NT2/D1 (cell line): Measurements from ENCODE around the gene CSF2RB.

ENCODE experiments used
- DNase-seq: peaks from one replicate; pipeline ENCODE4 v3.0.0-alpha.2; 2011; ENCODE audit warnings: low read depth, low spot score
- H3K27me3 ChIP-seq: 2 replicates; pipeline ENCODE4 v1.6.0; 2011; ENCODE audit warnings: mild to moderate bottlenecking; ENCODE audit not compliant: insufficient read length, insufficient read depth
- H3K36me3 ChIP-seq: 2 replicates; pipeline ENCODE4 v1.6.1; 2011; ENCODE audit warnings: mild to moderate bottlenecking, low read length, mixed read lengths; ENCODE audit not compliant: insufficient read depth, insufficient read length
- H3K4me1 ChIP-seq: 2 replicates; pipeline ENCODE4 v1.5.1; 2011; ENCODE audit not compliant: insufficient read depth, insufficient read length
- H3K4me3 ChIP-seq: 2 replicates; pipeline ENCODE4 v1.5.1; 2011; ENCODE audit warnings: low read depth; ENCODE audit not compliant: insufficient read length
- H3K9ac ChIP-seq: 2 replicates; pipeline ENCODE4 v1.6.0; 2011; ENCODE audit warnings: low read depth; ENCODE audit not compliant: insufficient read length
- H3K9me3 ChIP-seq: 2 replicates; pipeline ENCODE4 v1.5.1; 2011; ENCODE audit warnings: mild to moderate bottlenecking, low read length; ENCODE audit not compliant: insufficient read depth
- SUZ12 ChIP-seq: IDR thresholded peaks from 2 replicates; pipeline ENCODE4 v1.6.1; 2011; ENCODE audit not compliant: insufficient read length, insufficient read depth; ENCODE audit errors: extremely low read depth
- YY1 ChIP-seq: IDR thresholded peaks from 2 replicates; pipeline ENCODE4 v1.6.1; 2011; ENCODE audit not compliant: insufficient read length, insufficient read depth
- ZNF274 ChIP-seq: IDR thresholded peaks from 2 replicates; pipeline ENCODE4 v1.6.1; 2011; ENCODE audit warnings: mild to moderate bottlenecking, low read depth, low read length

The CSF2RB gene

GRCh38 chr22:36912694-36913426 lies 568 bp upstream of the CSF2RB start:
- Histone ChIP-seq H3K9me3 (no peaks in the 10 kb centered on the region), H3K4me1 (peaks cover 5% of the 10 kb centered on the region), H3K36me3 (no peaks in the 10 kb centered on the region), H3K4me3 (no peak overlapping the region), H3K9ac (no peak overlapping the region), H3K27me3 (no peaks in the 10 kb centered on the region)
- TF ChIP-seq YY1 (no peak), ZNF274 (no peak), SUZ12 (no peak)
- DNase-seq, result no peak

- Histone ChIP-seq H3K27me3 (no peaks in the 10 kb centered on the region), H3K4me3 (no peak overlapping the region), H3K9ac (no peak overlapping the region), H3K9me3 (no peaks in the 10 kb centered on the region), H3K4me1 (peaks cover 5% of the 10 kb centered on the region), H3K36me3 (no peaks in the 10 kb centered on the region)
- DNase-seq, result no peak
- no peak for TF ChIP-seq SUZ12
- TF ChIP-seq ZNF274, result no peak
- TF ChIP-seq YY1, result no peak
These were observed 943 bp downstream of the CSF2RB start for GRCh38 chr22:36914390-36914752.

GRCh38 chr22:36916034-36916433 lies 2.6 kb downstream of the CSF2RB start:
- H3K27me3 ChIP-seq, result no peaks in the 10 kb centered on the region
- TF ChIP-seq ZNF274, result no peak
- no peak for TF ChIP-seq SUZ12
- no peak for TF ChIP-seq YY1
- no peak overlapping the region for H3K9ac ChIP-seq
- no peaks in the 10 kb centered on the region for H3K9me3 ChIP-seq
- no peak for DNase-seq
- H3K4me1 ChIP-seq, result peaks cover 5% of the 10 kb centered on the region
- no peaks in the 10 kb centered on the region for H3K36me3 ChIP-seq
- no peak overlapping the region for H3K4me3 ChIP-seq

- no peak overlapping the region for H3K9ac ChIP-seq
- H3K27me3 ChIP-seq, result no peaks in the 10 kb centered on the region
- DNase-seq, result no peak
- no peak overlapping the region for H3K4me3 ChIP-seq
- no peak for TF ChIP-seq ZNF274
- TF ChIP-seq YY1, result no peak
- TF ChIP-seq SUZ12, result no peak
- no peaks in the 10 kb centered on the region for H3K36me3 ChIP-seq
- H3K9me3 ChIP-seq, result no peaks in the 10 kb centered on the region
- peaks cover 10% of the 10 kb centered on the region for H3K4me1 ChIP-seq
These were observed 5.3 kb downstream of the CSF2RB start for GRCh38 chr22:36918586-36919284.

- DNase-seq, result no peak
- peaks cover 10% of the 10 kb centered on the region for H3K4me1 ChIP-seq
- H3K4me3 ChIP-seq, result no peak overlapping the region
- H3K36me3 ChIP-seq, result no peaks in the 10 kb centered on the region
- TF ChIP-seq SUZ12 (no peak), YY1 (no peak), ZNF274 (no peak)
- no peaks in the 10 kb centered on the region for H3K9me3 ChIP-seq
- H3K27me3 ChIP-seq, result no peaks in the 10 kb centered on the region
- H3K9ac ChIP-seq, result no peak overlapping the region
These were observed 8.1 kb downstream of the CSF2RB start for GRCh38 chr22:36921309-36922104.

- TF ChIP-seq ZNF274, result no peak
- no peak for TF ChIP-seq YY1
- TF ChIP-seq SUZ12, result no peak
- no peaks in the 10 kb centered on the region for H3K36me3 ChIP-seq
These were observed 8.7 kb downstream of the CSF2RB start for GRCh38 chr22:36922105-36922608.

More at GRCh38 chr22:36922105-36922608, 8.7 kb downstream of the CSF2RB start:
- Histone ChIP-seq H3K4me1 (peaks cover 10% of the 10 kb centered on the region), H3K9ac (no peak overlapping the region), H3K27me3 (no peaks in the 10 kb centered on the region), H3K4me3 (no peak overlapping the region), H3K9me3 (no peaks in the 10 kb centered on the region)
- DNase-seq, result no peak
